OCI-M1 (cell line): ENCODE measurements around the gene SPDL1.
A peak's percentile ranks its signal among the peaks of the same experiment; 100 is the strongest.

Experiments
- DNase-seq: peaks from one replicate; lab custom pipeline; 2025; lab: John Stamatoyannopoulos, UW

The SPDL1 gene

GRCh38 chr5:169583424-169584220, at the start of gene SPDL1:
SPDL1 (plus strand) TSS chr5:169583773; CDS start chr5:169588417, 4,644 bp downstream.
- peak; percentile 97 for DNase-seq

- DNase-seq, result no peak
Measured at GRCh38 chr5:169534311-169534880, 49.2 kb upstream of the SPDL1 start.

- DNase-seq, result no peak
Measured at GRCh38 chr5:169534939-169535338, 48.6 kb upstream of the SPDL1 start.

GRCh38 chr5:169538944-169539343, 44.6 kb upstream of the SPDL1 start:
- DNase-seq, result no peak

- no peak for DNase-seq
Measured at GRCh38 chr5:169542811-169543210, 40.8 kb upstream of the SPDL1 start.

- no peak for DNase-seq
Measured at GRCh38 chr5:169544264-169544950, 39.2 kb upstream of the SPDL1 start.

- DNase-seq, result no peak
Measured at GRCh38 chr5:169545762-169546161, 37.8 kb upstream of the SPDL1 start.

GRCh38 chr5:169546346-169546745, 37.2 kb upstream of the SPDL1 start:
- no peak for DNase-seq

GRCh38 chr5:169547508-169547907, 36.1 kb upstream of the SPDL1 start:
- no peak for DNase-seq

- DNase-seq, result peak; percentile 38
Measured at GRCh38 chr5:169548315-169548714, 35.3 kb upstream of the SPDL1 start.

GRCh38 chr5:169549453-169550100, 34.0 kb upstream of the SPDL1 start:
- no peak for DNase-seq

- DNase-seq, result no peak
Measured at GRCh38 chr5:169550227-169550626, 33.3 kb upstream of the SPDL1 start.

- DNase-seq, result no peak
Measured at GRCh38 chr5:169551146-169551545, 32.4 kb upstream of the SPDL1 start.

- no peak for DNase-seq
Measured at GRCh38 chr5:169551696-169552095, 31.9 kb upstream of the SPDL1 start.

- no peak for DNase-seq
Measured at GRCh38 chr5:169554251-169554650, 29.3 kb upstream of the SPDL1 start.

- no peak for DNase-seq
Measured at GRCh38 chr5:169557838-169558237, 25.7 kb upstream of the SPDL1 start.

- no peak for DNase-seq
Measured at GRCh38 chr5:169561893-169562292, 21.7 kb upstream of the SPDL1 start.

GRCh38 chr5:169563369-169563768, 20.2 kb upstream of the SPDL1 start:
- DNase-seq, result no peak

GRCh38 chr5:169566202-169566601, 17.4 kb upstream of the SPDL1 start:
- DNase-seq, result no peak

- no peak for DNase-seq
Measured at GRCh38 chr5:169567079-169567478, 16.5 kb upstream of the SPDL1 start.

GRCh38 chr5:169569513-169569912, 14.1 kb upstream of the SPDL1 start:
- DNase-seq, result no peak

- no peak for DNase-seq
Measured at GRCh38 chr5:169571355-169571754, 12.2 kb upstream of the SPDL1 start.
